HEK293 (cell line): Measurements from ENCODE around the gene C17orf58.

Source experiments
- AEBP2 ChIP-seq: fragments of 450-650 bp; formaldehyde crosslinking; IDR thresholded peaks from 2 replicates; pipeline ENCODE4 v1.5.1; 2016; ENCODE audit warnings: missing biosample characterization, missing genetic modification characterization, borderline replicate concordance
- EGR2 ChIP-seq: fragments of 450-650 bp; formaldehyde crosslinking; IDR thresholded peaks from 2 replicates; pipeline ENCODE4 v1.5.1; 2016; ENCODE audit warnings: low read depth, missing biosample characterization, missing genetic modification characterization
- GLI4 ChIP-seq: fragments of 450-650 bp; formaldehyde crosslinking; IDR thresholded peaks from 2 replicates; pipeline ENCODE4 v1.5.1; 2016; ENCODE audit warnings: missing biosample characterization, missing genetic modification characterization
- HOXA7 ChIP-seq: sonication (generic); formaldehyde crosslinking; IDR thresholded peaks from 2 replicates; pipeline ENCODE4 v1.8.1; 2022; ENCODE audit warnings: missing genetic modification reagents, borderline replicate concordance
- KLF8 ChIP-seq: fragments of 450-650 bp; formaldehyde crosslinking; IDR thresholded peaks from 2 replicates; pipeline ENCODE4 v1.5.1; 2016; ENCODE audit warnings: missing biosample characterization, missing genetic modification characterization
- KLF9 ChIP-seq: fragments of 450-650 bp; formaldehyde crosslinking; IDR thresholded peaks from 2 replicates; pipeline ENCODE4 v1.5.1; 2016; ENCODE audit warnings: missing biosample characterization, missing genetic modification characterization, low read depth
- MYNN ChIP-seq: fragments of 450-650 bp; formaldehyde crosslinking; IDR thresholded peaks from 2 replicates; pipeline ENCODE4 v1.5.1; 2016; ENCODE audit warnings: missing biosample characterization, missing genetic modification characterization, borderline replicate concordance
- PRDM1 ChIP-seq: fragments of 450-650 bp; formaldehyde crosslinking; IDR thresholded peaks from 2 replicates; pipeline ENCODE4; 2016; ENCODE audit warnings: missing biosample characterization, missing genetic modification characterization
- SCRT2 ChIP-seq: fragments of 450-650 bp; formaldehyde crosslinking; IDR thresholded peaks from 2 replicates; pipeline ENCODE4 v1.5.1; 2016; ENCODE audit warnings: missing biosample characterization, missing genetic modification characterization
- SP3 ChIP-seq: fragments of 450-650 bp; formaldehyde crosslinking; IDR thresholded peaks from 2 replicates; pipeline ENCODE4 v1.5.1; 2016; ENCODE audit warnings: missing biosample characterization, missing genetic modification characterization
- YY2 ChIP-seq: fragments of 450-650 bp; formaldehyde crosslinking; IDR thresholded peaks from 2 replicates; pipeline ENCODE4 v1.5.1; 2016; ENCODE audit warnings: missing biosample characterization, missing genetic modification characterization
- ZBTB1 ChIP-seq: fragments of 450-650 bp; formaldehyde crosslinking; IDR thresholded peaks from 2 replicates; pipeline ENCODE4 v1.5.1; 2016; ENCODE audit warnings: missing biosample characterization, missing genetic modification characterization
- ZBTB10 ChIP-seq: fragments of 450-650 bp; formaldehyde crosslinking; IDR thresholded peaks from 2 replicates; pipeline ENCODE4 v1.5.1; 2016; ENCODE audit warnings: missing biosample characterization, missing genetic modification characterization
- ZBTB8A ChIP-seq: fragments of 450-650 bp; formaldehyde crosslinking; IDR thresholded peaks from 2 replicates; pipeline ENCODE4 v1.5.1; 2016; ENCODE audit warnings: missing biosample characterization, missing genetic modification characterization
- ZFP37 ChIP-seq: fragments of 450-650 bp; formaldehyde crosslinking; IDR thresholded peaks from 2 replicates; pipeline ENCODE4 v1.5.1; 2016; ENCODE audit warnings: missing biosample characterization, missing genetic modification characterization
- ZFP69B ChIP-seq: fragments of 450-650 bp; formaldehyde crosslinking; IDR thresholded peaks from 2 replicates; pipeline ENCODE4 v1.5.1; 2016; ENCODE audit warnings: missing biosample characterization, missing genetic modification characterization
- ZNF202 ChIP-seq: fragments of 450-650 bp; formaldehyde crosslinking; IDR thresholded peaks from 2 replicates; pipeline ENCODE4 v1.5.1; 2016; ENCODE audit warnings: missing biosample characterization, missing genetic modification characterization, borderline replicate concordance
- ZNF426 ChIP-seq: fragments of 450-650 bp; formaldehyde crosslinking; IDR thresholded peaks from 2 replicates; pipeline ENCODE4 v1.5.1; 2017; ENCODE audit warnings: missing biosample characterization, missing genetic modification characterization, mild to moderate bottlenecking, inconsistent platforms, moderate library complexity
- ZNF433 ChIP-seq: fragments of 450-650 bp; formaldehyde crosslinking; IDR thresholded peaks from 2 replicates; pipeline ENCODE4 v1.5.1; 2016; ENCODE audit warnings: missing biosample characterization, missing genetic modification characterization, low read depth
- ZNF514 ChIP-seq: fragments of 450-650 bp; formaldehyde crosslinking; IDR thresholded peaks from 2 replicates; pipeline ENCODE4 v1.5.1; 2016; ENCODE audit warnings: missing biosample characterization, missing genetic modification characterization
- ZNF548 ChIP-seq: fragments of 450-650 bp; formaldehyde crosslinking; IDR thresholded peaks from 2 replicates; pipeline ENCODE4 v1.5.1; 2016; ENCODE audit warnings: missing biosample characterization, missing genetic modification characterization
- ZNF571 ChIP-seq: fragments of 450-650 bp; formaldehyde crosslinking; IDR thresholded peaks from 2 replicates; pipeline ENCODE4 v1.5.0; 2017; ENCODE audit warnings: missing biosample characterization, missing genetic modification characterization
- ZNF585B ChIP-seq: fragments of 450-650 bp; formaldehyde crosslinking; IDR thresholded peaks from 2 replicates; pipeline ENCODE4 v1.5.1; 2016; ENCODE audit warnings: missing biosample characterization, missing genetic modification characterization
- ZNF600 ChIP-seq: fragments of 450-650 bp; formaldehyde crosslinking; IDR thresholded peaks from 2 replicates; pipeline ENCODE4 v1.5.1; 2016; ENCODE audit warnings: missing biosample characterization, missing genetic modification characterization
- ZNF645 ChIP-seq: fragments of 450-650 bp; formaldehyde crosslinking; IDR thresholded peaks from 2 replicates; pipeline ENCODE4; 2016; ENCODE audit warnings: missing biosample characterization, missing genetic modification characterization
- ZNF704 ChIP-seq: fragments of 450-650 bp; formaldehyde crosslinking; IDR thresholded peaks from 2 replicates; pipeline ENCODE4 v1.5.1; 2016; ENCODE audit warnings: missing biosample characterization, missing genetic modification characterization
- TF ChIP-seq, protein P1 (sequence below): fragments of 450-650 bp; formaldehyde crosslinking; IDR thresholded peaks from 2 replicates; pipeline ENCODE4 v1.5.1; 2017; ENCODE audit warnings: missing biosample characterization, missing genetic modification characterization
- TF ChIP-seq, protein P2 (sequence below): fragments of 450-650 bp; formaldehyde crosslinking; IDR thresholded peaks from 2 replicates; pipeline ENCODE4 v1.5.1; 2016; ENCODE audit warnings: missing biosample characterization, missing genetic modification characterization
- TF ChIP-seq, protein P3 (sequence below): fragments of 450-650 bp; formaldehyde crosslinking; IDR thresholded peaks from 2 replicates; pipeline ENCODE4 v1.5.1; 2016; ENCODE audit warnings: missing biosample characterization, missing genetic modification characterization

The C17orf58 gene

DNA sequence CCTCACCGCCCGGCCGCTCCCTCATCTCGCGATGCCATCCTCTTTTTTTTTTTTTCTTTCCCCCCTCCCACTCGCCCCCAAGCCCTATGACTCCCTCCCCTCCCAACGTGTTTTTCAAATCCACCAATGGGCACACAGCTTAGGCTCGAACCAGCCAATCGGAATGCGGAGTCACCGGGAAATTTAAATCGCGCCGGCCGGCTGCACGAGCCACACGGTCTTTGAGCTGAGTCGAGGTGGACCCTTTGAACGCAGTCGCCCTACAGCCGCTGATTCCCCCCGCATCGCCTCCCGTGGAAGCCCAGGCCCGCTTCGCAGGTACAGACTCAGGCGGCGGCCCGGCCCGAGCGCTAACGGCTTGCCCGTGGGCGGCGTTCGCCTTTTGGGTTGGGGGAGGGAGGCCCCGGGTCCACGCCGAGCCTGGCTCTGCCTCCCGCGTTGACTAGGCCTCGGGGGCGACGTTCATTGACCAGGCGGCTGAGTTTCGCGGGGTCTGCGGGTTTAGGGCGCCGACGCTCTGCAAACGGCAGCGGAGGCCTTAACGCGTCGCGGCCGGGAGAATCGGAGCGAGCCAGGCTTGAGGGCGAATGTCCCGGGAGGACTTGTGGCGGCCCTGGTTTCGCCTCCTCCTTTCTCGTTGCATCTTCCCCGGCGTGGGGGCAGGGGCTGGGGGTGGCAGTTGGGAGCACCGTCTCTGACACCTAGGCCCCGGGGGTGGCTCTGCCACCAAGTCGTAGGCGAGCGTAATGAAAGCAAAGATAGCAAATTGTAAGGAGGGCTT, 39.4 kb upstream of the C17orf58 start, which contains the start of gene KPNA2 (continued):
- TF ChIP-seq ZBTB10 (tag by site-specific recombination) (peak; percentile 51; the same call in 1 of the 2 replicates), ZBTB8A (tag by site-specific recombination) (peak; percentile 72), ZNF514 (tag by site-specific recombination) (no peak), KLF8 (tag by site-specific recombination) (peak; percentile 94), ZNF548 (tag by site-specific recombination) (no peak), ZNF426 (no peak), GLI4 (peak; percentile 60; the same call in 1 of the 2 replicates), HOXA7 (no peak), ZNF600 (tag by site-specific recombination) (no peak; the same call in 1 of the 2 replicates), PRDM1 (tag by site-specific recombination) (peak; percentile 57; the same call in 1 of the 2 replicates), MYNN (tag by site-specific recombination) (no peak), ZNF585B (tag by site-specific recombination) (no peak), KLF9 (tag by site-specific recombination) (peak; percentile 19; the same call in 1 of the 2 replicates), SP3 (peak; percentile 91), ZNF645 (tag by site-specific recombination) (no peak), ZNF571 (no peak), ZBTB1 (tag by site-specific recombination) (0 out of 2 replicates have a peak, but pooled peaks have one; percentile 58), ZNF433 (tag by site-specific recombination) (no peak), AEBP2 (tag by site-specific recombination) (0 out of 2 replicates have a peak, but pooled peaks have one; percentile 49), ZNF704 (tag by site-specific recombination) (peak; percentile 100), ZNF202 (no peak), SCRT2 (tag by site-specific recombination) (peak; percentile 39; the same call in 1 of the 2 replicates), ZFP37 (tag by site-specific recombination) (peak; percentile 85; the same call in 1 of the 2 replicates), EGR2 (tag by site-specific recombination) (peak; percentile 90), YY2 (tag by site-specific recombination) (no peak), ZFP69B (tag by site-specific recombination) (no peak)
- TF ChIP-seq, protein P1, sequence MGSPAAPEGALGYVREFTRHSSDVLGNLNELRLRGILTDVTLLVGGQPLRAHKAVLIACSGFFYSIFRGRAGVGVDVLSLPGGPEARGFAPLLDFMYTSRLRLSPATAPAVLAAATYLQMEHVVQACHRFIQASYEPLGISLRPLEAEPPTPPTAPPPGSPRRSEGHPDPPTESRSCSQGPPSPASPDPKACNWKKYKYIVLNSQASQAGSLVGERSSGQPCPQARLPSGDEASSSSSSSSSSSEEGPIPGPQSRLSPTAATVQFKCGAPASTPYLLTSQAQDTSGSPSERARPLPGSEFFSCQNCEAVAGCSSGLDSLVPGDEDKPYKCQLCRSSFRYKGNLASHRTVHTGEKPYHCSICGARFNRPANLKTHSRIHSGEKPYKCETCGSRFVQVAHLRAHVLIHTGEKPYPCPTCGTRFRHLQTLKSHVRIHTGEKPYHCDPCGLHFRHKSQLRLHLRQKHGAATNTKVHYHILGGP (tag by site-specific recombination), result no peak
- TF ChIP-seq, protein P2, sequence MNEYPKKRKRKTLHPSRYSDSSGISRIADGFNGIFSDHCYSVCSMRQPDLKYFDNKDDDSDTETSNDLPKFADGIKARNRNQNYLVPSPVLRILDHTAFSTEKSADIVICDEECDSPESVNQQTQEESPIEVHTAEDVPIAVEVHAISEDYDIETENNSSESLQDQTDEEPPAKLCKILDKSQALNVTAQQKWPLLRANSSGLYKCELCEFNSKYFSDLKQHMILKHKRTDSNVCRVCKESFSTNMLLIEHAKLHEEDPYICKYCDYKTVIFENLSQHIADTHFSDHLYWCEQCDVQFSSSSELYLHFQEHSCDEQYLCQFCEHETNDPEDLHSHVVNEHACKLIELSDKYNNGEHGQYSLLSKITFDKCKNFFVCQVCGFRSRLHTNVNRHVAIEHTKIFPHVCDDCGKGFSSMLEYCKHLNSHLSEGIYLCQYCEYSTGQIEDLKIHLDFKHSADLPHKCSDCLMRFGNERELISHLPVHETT (tag by site-specific recombination), result peak; percentile 14; the same call in 1 of the 2 replicates
- TF ChIP-seq, protein P3, sequence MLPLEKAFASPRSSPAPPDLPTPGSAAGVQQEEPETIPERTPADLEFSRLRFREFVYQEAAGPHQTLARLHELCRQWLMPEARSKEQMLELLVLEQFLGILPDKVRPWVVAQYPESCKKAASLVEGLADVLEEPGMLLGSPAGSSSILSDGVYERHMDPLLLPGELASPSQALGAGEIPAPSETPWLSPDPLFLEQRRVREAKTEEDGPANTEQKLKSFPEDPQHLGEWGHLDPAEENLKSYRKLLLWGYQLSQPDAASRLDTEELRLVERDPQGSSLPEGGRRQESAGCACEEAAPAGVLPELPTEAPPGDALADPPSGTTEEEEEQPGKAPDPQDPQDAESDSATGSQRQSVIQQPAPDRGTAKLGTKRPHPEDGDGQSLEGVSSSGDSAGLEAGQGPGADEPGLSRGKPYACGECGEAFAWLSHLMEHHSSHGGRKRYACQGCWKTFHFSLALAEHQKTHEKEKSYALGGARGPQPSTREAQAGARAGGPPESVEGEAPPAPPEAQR, result no peak; the same call in 1 of the 2 replicates
